ENCODE data around the gene GPR42.

DNA sequence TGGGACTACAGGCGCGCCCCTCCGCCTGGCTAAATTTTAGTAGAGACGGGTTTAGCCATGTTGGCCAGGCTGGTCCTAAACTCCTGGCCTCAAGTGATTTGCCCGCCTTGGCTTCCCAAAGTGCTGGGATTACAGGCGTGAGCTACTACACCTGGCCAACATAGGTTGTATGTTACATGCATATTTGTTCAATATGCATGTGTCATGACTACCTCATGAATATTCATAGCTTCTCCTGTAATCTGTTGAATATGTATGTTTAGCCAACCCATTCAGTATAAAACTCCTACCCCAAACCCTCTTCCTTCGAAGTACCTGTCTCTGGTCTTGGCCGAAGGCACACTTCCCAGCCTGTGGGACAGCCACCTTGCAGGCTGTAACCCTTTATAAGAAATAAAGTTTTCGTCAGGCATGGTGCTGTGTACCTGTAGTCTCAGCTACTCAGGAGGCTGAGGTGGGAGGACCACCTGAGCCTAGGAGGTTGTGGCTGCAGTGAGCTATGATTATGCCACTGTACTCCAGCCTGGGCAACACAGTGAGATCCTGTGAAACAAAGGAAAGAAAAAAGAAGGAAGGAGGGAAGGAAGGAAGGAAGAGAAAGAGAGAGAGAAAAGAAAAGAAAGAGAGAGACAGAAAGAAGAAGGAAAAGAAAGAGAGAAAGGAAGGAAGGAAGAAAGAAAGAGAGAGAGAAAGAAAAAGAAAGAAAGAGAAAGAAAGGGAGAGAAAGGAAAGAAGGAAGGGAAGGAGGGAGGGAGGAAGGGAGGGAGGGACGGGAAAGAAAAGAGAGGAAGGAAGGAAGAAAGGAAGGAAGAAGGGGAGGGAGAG, 29.3 kb downstream of the GPR42 start:
- no peak for TF ChIP-seq EZH2 (IDR thresholded peaks at IDR 0.05; ENCODE audit: borderline replicate concordance)
- TF ChIP-seq, protein P1, sequence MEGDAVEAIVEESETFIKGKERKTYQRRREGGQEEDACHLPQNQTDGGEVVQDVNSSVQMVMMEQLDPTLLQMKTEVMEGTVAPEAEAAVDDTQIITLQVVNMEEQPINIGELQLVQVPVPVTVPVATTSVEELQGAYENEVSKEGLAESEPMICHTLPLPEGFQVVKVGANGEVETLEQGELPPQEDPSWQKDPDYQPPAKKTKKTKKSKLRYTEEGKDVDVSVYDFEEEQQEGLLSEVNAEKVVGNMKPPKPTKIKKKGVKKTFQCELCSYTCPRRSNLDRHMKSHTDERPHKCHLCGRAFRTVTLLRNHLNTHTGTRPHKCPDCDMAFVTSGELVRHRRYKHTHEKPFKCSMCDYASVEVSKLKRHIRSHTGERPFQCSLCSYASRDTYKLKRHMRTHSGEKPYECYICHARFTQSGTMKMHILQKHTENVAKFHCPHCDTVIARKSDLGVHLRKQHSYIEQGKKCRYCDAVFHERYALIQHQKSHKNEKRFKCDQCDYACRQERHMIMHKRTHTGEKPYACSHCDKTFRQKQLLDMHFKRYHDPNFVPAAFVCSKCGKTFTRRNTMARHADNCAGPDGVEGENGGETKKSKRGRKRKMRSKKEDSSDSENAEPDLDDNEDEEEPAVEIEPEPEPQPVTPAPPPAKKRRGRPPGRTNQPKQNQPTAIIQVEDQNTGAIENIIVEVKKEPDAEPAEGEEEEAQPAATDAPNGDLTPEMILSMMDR (IDR thresholded peaks at IDR 0.05; ENCODE audit: poor library complexity), result no peak
- no peak for TF ChIP-seq EZH2phosphoT487 (IDR thresholded peaks at IDR 0.05; ENCODE audit: low read depth, severe bottlenecking, unreplicated experiment)

All from hepatocyte (in vitro differentiated cells).